ENCODE measurements around the gene LZTR1. TPM values are rescaled to one million over a fixed set of nuclear protein-coding genes. Genes with fewer than 3 reads are reported as not detected.
"Not testable (repeated sequence)": the region's sequence is repeated elsewhere in the genome, so short reads cannot be mapped to it uniquely, and the experiment has no call there.

LZTR1 gene
- total RNA-seq, 2 experiments from 2014 or later: 56.2 to 58.0 TPM

DNA sequence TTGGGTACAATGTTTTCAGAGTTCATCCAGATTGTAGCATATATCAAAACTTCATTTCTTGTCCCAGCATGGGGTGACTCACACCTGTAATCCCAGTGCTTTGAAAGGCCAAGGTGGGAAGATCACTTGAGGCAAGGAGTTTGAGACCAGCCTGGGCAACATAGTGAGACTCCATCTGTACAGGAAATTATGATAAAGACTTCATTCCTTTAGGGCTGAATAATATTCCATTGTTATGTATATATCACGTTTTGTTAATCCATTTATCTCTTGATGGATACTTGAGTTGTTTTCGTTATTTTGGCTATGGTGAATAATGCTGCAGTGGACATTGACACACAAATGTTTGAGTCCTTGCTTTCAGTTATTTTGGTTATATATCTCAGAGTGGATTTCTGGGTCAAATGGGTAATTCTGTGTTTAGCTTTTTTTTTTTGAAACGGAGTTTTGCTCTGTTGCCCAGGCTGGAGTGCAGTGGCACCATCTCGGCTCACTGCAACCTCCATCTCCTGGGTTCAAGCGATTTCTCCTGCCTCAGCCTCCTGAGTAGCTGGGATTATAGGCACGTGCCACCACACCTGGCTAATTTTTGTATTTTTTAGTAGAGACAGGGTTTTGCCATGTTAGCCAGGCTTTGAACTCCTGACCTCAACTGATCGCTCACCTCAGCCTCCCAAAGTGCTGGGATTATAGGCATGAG, 39.7 kb upstream of the LZTR1 start:
- H3K27ac Mint-ChIP-seq; H3K4me3 Mint-ChIP-seq; ATAC-seq; H3K27me3 Mint-ChIP-seq (ENCODE audit: low read depth); DNase-seq; POLR2A ChIA-PET; H3K9me3 Mint-ChIP-seq (ENCODE audit: insufficient read depth): not testable (repeated sequence)
- CTCF ChIA-PET: interaction anchor here (1.0 kb wide), 1 partner anchor 41 kb away, joined by 3 read pairs; no protein-coding TSS in a partner anchor
- Mint-ChIP-seq H3K4me1 (ENCODE audit: low read depth) (peaks cover 46% of the 10 kb centered on the region), H3K36me3 (ENCODE audit: low read depth) (peaks cover 54% of the 10 kb centered on the region)

- POLR2A ChIA-PET: no interaction called here
- no peak overlapping the region for H3K4me3 Mint-ChIP-seq
- CTCF ChIA-PET: interaction anchor here (1.0 kb wide), 1 partner anchor 40 kb away, joined by 3 read pairs; no protein-coding TSS in a partner anchor
- no peaks in the 10 kb centered on the region for H3K27me3 Mint-ChIP-seq (ENCODE audit: low read depth)
- ATAC-seq (no peak), DNase-seq (no peak)
- no peaks in the 10 kb centered on the region for H3K9me3 Mint-ChIP-seq (ENCODE audit: insufficient read depth)
- H3K4me1 Mint-ChIP-seq (ENCODE audit: low read depth): peaks cover 47% of the 10 kb centered on the region
- H3K27ac Mint-ChIP-seq: no peak overlapping the region
- H3K36me3 Mint-ChIP-seq (ENCODE audit: low read depth): peaks cover 55% of the 10 kb centered on the region
Measured at GRCh38 chr22:20943104-20943933, 38.8 kb upstream of the LZTR1 start.

- CTCF ChIA-PET: interaction anchor here (1.1 kb wide), 1 partner anchor 160 kb away, joined by 4 read pairs; no protein-coding TSS in a partner anchor
- H3K9me3 Mint-ChIP-seq (ENCODE audit: insufficient read depth): no peaks in the 10 kb centered on the region
- no peaks in the 10 kb centered on the region for H3K27me3 Mint-ChIP-seq (ENCODE audit: low read depth)
- peaks cover 52% of the 10 kb centered on the region for H3K36me3 Mint-ChIP-seq (ENCODE audit: low read depth)
- peaks cover 50% of the 10 kb centered on the region for H3K4me1 Mint-ChIP-seq (ENCODE audit: low read depth)
- no peak overlapping the region for H3K27ac Mint-ChIP-seq
- no peak for ATAC-seq
- no peak for DNase-seq
- H3K4me3 Mint-ChIP-seq: no peak overlapping the region
- POLR2A ChIA-PET: no interaction called here
Measured at GRCh38 chr22:20944042-20944441, 38.1 kb upstream of the LZTR1 start.

DNA sequence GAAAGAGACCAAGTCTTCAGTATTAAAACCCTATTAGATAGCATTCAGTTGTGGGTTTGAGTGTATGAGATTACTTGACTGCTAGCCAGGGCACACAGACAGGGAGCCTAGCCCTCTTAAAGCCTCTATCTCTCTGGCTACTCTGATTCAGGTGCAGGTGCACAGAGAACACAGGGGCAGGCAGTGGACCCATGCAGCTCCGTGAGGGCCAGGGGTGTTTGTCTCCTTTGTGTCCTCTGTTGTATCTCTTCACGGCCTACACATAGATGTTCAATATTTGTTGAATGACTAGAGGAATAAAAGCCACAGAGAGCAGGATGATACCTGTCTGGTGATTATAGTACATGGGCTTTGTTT, 36.5 kb upstream of the LZTR1 start:
- ATAC-seq (no peak), DNase-seq (no peak)
- POLR2A ChIA-PET: no interaction called here
- Mint-ChIP-seq H3K36me3 (ENCODE audit: low read depth) (peaks cover 52% of the 10 kb centered on the region), H3K27me3 (ENCODE audit: low read depth) (no peaks in the 10 kb centered on the region), H3K9me3 (ENCODE audit: insufficient read depth) (no peaks in the 10 kb centered on the region), H3K4me1 (ENCODE audit: low read depth) (peaks cover 52% of the 10 kb centered on the region), H3K27ac (no peak overlapping the region), H3K4me3 (no peak overlapping the region)
- CTCF ChIA-PET: no interaction called here

DNA sequence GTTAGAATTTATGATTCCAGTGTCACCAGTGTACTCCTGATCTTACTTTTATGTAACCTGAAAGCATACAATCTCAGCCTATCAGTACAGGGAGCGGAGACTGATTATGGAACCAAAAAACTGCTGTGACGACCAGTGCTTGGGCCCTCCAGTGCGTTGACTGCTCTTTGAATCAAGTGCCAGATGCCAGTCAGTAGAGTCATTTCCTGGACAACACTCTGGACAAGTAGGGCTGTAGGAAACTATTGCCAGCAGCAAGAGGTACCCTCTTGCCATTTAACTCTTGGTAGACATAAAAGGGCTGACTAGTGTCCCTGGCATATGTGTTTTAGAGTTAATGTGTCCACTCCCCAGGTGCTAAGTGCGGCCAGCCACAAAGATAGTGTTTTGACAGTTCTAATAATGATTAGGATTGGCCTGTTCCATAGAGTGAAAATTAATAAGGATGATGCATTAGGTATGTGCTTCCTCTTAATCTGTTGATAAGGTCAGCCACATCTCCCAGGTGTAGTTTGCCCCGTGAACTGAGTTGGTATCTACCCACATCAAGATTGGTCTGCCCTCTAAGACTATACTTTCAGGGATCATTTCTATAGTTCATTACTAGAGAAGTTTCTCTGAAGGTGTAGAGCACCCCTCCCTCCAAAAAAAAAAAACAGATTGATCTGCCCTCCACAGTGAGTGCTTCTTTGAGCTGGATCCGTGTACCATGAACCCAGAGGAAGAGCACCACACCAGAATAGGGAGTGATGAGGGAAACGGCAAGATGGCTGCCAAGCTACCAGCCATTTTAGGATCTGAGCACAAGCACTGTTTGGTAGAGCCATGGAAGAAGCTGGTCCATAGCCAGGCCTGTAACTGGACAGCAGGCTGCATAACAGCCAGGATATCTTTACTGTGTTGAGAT, 35.8 kb upstream of the LZTR1 start:
- Mint-ChIP-seq H3K9me3 (ENCODE audit: insufficient read depth) (no peaks in the 10 kb centered on the region), H3K4me3 (no peak overlapping the region), H3K27ac (no peak overlapping the region), H3K27me3 (ENCODE audit: low read depth) (no peaks in the 10 kb centered on the region), H3K36me3 (ENCODE audit: low read depth) (peaks cover 49% of the 10 kb centered on the region), H3K4me1 (ENCODE audit: low read depth) (peaks cover 47% of the 10 kb centered on the region)
- no peak for DNase-seq
- no peak for ATAC-seq
- ChIA-PET POLR2A (no interaction called here), CTCF (no interaction called here)

DNA sequence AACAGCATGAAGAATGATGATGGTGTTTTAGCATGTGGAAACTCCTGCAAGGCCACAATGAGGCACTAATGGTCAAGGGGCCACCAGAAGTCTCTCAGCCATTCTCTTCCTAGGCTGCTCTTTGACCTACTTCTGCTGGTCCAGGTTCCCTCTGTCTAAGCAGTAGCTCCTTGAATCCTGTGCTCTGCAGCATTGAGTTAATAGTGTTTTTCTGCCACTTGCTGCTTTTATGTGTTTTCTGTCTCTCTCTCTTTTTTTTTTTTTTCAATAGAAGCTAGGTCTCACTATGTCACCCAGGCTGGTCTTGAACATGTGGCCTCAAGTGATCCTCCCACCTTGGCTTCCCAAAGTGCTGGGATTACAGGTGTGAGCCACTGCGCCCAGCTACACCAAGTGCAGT, 35.1 kb upstream of the LZTR1 start:
- Mint-ChIP-seq H3K27me3 (ENCODE audit: low read depth) (no peaks in the 10 kb centered on the region), H3K9me3 (ENCODE audit: insufficient read depth) (no peaks in the 10 kb centered on the region), H3K36me3 (ENCODE audit: low read depth) (peaks cover 50% of the 10 kb centered on the region), H3K4me1 (ENCODE audit: low read depth) (peaks cover 47% of the 10 kb centered on the region), H3K4me3 (no peak overlapping the region), H3K27ac (no peak overlapping the region)
- ChIA-PET CTCF (no interaction called here), POLR2A (no interaction called here)
- ATAC-seq: no peak
- no peak for DNase-seq

DNA sequence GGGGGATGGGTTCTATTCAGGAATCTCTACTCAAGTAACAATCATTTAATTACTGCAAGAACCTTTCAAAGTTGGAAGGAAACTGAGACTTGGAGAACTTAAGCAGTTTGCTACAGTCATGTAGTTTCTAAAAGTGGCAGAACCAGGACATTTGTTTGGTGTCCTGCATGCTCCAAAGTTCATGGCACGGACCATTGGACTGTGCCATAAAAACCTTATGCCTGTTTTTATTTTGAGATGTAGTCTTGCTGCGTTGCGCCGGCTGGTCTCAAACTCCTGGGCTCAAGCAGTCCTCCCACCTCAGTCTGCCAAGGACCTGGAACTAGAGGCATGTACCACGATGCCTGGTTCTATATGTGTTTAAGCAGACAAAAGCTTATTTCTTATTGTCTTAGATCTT, 33.6 kb upstream of the LZTR1 start:
- ChIA-PET CTCF (interaction anchor here (0.7 kb wide), 1 partner anchor 27 kb away, joined by 3 read pairs; no protein-coding TSS in a partner anchor), POLR2A (no interaction called here)
- ATAC-seq: no peak

DNA sequence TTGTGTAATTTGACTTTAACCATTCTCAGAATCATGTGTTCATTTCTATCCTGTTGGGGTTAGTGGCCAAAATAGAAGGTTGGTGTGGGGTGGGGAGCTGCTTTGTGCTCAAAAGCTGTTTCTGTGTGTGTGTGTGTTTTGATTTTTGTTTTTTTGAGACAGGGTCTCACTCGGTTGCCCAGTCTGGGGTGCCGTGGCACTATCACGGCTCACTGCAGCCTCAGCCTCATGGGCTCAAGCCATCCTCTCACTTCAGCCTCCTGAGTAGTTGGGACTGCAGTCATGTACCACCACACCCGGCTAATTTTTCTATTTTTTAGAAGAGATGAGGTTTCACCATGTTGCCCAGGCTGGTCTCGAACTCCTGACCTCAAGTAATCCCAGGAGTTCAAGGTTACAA, 33.1 kb upstream of the LZTR1 start:
- H3K27me3 Mint-ChIP-seq (ENCODE audit: low read depth): no peaks in the 10 kb centered on the region

More for the DNA sequence above, 33.6 kb upstream of the LZTR1 start:
- Mint-ChIP-seq H3K9me3 (ENCODE audit: insufficient read depth) (no peaks in the 10 kb centered on the region), H3K4me1 (ENCODE audit: low read depth) (peaks cover 44% of the 10 kb centered on the region), H3K36me3 (ENCODE audit: low read depth) (peaks cover 49% of the 10 kb centered on the region), H3K27ac (no peak overlapping the region), H3K4me3 (no peak overlapping the region), H3K27me3 (ENCODE audit: low read depth) (no peaks in the 10 kb centered on the region)
- no peak for DNase-seq

GRCh38 chr22:20949698-20950183, 32.4 kb upstream of the LZTR1 start:
- Mint-ChIP-seq H3K36me3 (ENCODE audit: low read depth) (peaks cover 54% of the 10 kb centered on the region), H3K27me3 (ENCODE audit: low read depth) (no peaks in the 10 kb centered on the region), H3K27ac (peak overlapping the region; percentile 73), H3K4me1 (ENCODE audit: low read depth) (peaks cover 42% of the 10 kb centered on the region), H3K9me3 (ENCODE audit: insufficient read depth) (no peaks in the 10 kb centered on the region), H3K4me3 (no peak overlapping the region)
- ChIA-PET POLR2A (interaction anchor here (0.6 kb wide), 1 partner anchor 32 kb away, joined by 3 read pairs; the partner anchor contains the start of gene LZTR1), CTCF (no interaction called here)
- ATAC-seq (no peak), DNase-seq (no peak)

More for the DNA sequence above, 33.1 kb upstream of the LZTR1 start:
- H3K9me3 Mint-ChIP-seq (ENCODE audit: insufficient read depth): no peaks in the 10 kb centered on the region
- DNase-seq (no peak), ATAC-seq (no peak)
- H3K36me3 Mint-ChIP-seq (ENCODE audit: low read depth): peaks cover 54% of the 10 kb centered on the region
- no peak overlapping the region for H3K27ac Mint-ChIP-seq
- CTCF ChIA-PET: no interaction called here
- POLR2A ChIA-PET: interaction anchor here (0.6 kb wide), 1 partner anchor 33 kb away, joined by 3 read pairs; the partner anchor contains the start of gene LZTR1
- H3K4me3 Mint-ChIP-seq: no peak overlapping the region
- peaks cover 42% of the 10 kb centered on the region for H3K4me1 Mint-ChIP-seq (ENCODE audit: low read depth)

- Mint-ChIP-seq H3K9me3 (ENCODE audit: insufficient read depth) (no peaks in the 10 kb centered on the region), H3K27ac (no peak overlapping the region), H3K27me3 (ENCODE audit: low read depth) (peaks cover 2% of the 10 kb centered on the region), H3K4me1 (ENCODE audit: low read depth) (peaks cover 30% of the 10 kb centered on the region), H3K4me3 (no peak overlapping the region), H3K36me3 (ENCODE audit: low read depth) (peaks cover 48% of the 10 kb centered on the region)
- POLR2A ChIA-PET: no interaction called here
- CTCF ChIA-PET: interaction anchor here (1.1 kb wide), 1 partner anchor 20 kb away, joined by 3 read pairs; no protein-coding TSS in a partner anchor
- no peak for DNase-seq
- no peak for ATAC-seq
Measured at GRCh38 chr22:20951151-20951931, 30.8 kb upstream of the LZTR1 start.

DNA sequence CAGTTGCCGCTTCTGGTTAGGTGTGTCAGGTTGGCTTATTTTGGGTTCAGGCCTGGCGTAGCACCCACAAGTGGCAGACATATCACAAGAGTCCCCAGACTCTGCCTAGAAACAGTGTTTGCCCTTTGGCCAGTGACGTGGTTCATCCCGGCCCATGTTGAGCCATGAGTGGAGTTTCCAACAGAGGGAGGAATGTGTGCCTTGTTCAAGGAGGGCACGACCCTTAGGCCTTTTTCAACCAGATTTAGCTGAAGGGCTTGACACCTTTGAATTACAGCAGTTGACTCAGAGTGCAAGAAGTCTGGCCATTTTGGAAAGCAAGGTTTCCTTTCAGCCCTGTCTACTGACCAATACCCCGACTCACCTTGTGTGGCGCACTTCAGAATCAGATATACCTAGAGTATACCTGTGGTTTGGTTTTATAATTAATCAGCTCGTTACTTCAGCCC, 30.1 kb upstream of the LZTR1 start:
- Mint-ChIP-seq H3K36me3 (ENCODE audit: low read depth) (peaks cover 43% of the 10 kb centered on the region), H3K4me1 (ENCODE audit: low read depth) (peaks cover 25% of the 10 kb centered on the region), H3K27ac (no peak overlapping the region), H3K27me3 (ENCODE audit: low read depth) (peaks cover 2% of the 10 kb centered on the region), H3K4me3 (no peak overlapping the region), H3K9me3 (ENCODE audit: insufficient read depth) (no peaks in the 10 kb centered on the region)
- no peak for ATAC-seq
- ChIA-PET POLR2A (no interaction called here), CTCF (interaction anchor here (0.8 to 2.4 kb wide), 3 partner anchors 11 to 30 kb away, joined by 3 to 9 read pairs (median 3); partner anchors contain the start of gene LZTR1)
- no peak for DNase-seq
